ENCODE data around the gene SLC4A5.
"Not testable (repeated sequence)": the region's sequence is repeated elsewhere in the genome, so short reads cannot be mapped to it uniquely, and the experiment has no call there.

SLC4A5 gene

DNA sequence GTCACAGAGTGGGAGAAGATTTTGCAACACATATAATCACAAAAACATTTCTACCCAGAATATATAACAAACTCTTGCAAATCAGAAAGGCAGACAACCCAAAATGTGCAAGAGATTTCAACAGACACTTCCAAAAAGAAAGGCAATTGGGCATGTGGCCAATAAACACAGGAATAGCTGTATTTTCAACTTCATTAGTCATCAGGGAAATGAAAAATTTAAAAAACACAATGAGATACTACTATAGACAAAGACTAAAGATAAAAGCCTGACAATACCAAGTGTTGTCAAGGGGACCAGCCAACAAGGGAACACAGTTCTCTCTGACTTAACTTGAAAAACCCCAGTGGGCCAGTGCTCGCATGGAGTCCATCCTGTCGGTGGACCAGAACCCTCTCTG lies 104.3 kb downstream of the SLC4A5 start:
- Histone ChIP-seq H3K79me2 (ENCODE audit: control insufficient read depth, low read length) (no peaks in the 10 kb centered on the region), H3K36me3 (ENCODE audit: control insufficient read depth, low read length) (no peaks in the 10 kb centered on the region), H3K4me1 (ENCODE audit: control insufficient read depth, low read length) (no peaks in the 10 kb centered on the region), H3K4me2 (ENCODE audit: low read length) (no peak overlapping the region), H3K27ac (ENCODE audit: low read depth, low read length) (no peak overlapping the region), H3K9me2 (replicated peaks; ENCODE audit: control insufficient read depth, low read length) (no peaks in the 10 kb centered on the region), H3F3A (ENCODE audit: control insufficient read depth, insufficient read depth) (no peaks in the 10 kb centered on the region), H3K27me3 (ENCODE audit: control insufficient read depth, low read length) (peaks cover 7% of the 10 kb centered on the region; the same call in 1 of the 2 replicates), H3K9me3 (ENCODE audit: control insufficient read depth, insufficient read depth, low read length) (no peaks in the 10 kb centered on the region), H3K4me3 (ENCODE audit: low read length) (no peak overlapping the region), H4K20me1 (ENCODE audit: control insufficient read depth, insufficient read depth, low read depth, low read length) (no peaks in the 10 kb centered on the region)
- TF ChIP-seq EZH2phosphoT487 (IDR thresholded peaks at IDR 0.05; ENCODE audit: borderline replicate concordance, low read length) = no peak
- TF ChIP-seq, protein P1, sequence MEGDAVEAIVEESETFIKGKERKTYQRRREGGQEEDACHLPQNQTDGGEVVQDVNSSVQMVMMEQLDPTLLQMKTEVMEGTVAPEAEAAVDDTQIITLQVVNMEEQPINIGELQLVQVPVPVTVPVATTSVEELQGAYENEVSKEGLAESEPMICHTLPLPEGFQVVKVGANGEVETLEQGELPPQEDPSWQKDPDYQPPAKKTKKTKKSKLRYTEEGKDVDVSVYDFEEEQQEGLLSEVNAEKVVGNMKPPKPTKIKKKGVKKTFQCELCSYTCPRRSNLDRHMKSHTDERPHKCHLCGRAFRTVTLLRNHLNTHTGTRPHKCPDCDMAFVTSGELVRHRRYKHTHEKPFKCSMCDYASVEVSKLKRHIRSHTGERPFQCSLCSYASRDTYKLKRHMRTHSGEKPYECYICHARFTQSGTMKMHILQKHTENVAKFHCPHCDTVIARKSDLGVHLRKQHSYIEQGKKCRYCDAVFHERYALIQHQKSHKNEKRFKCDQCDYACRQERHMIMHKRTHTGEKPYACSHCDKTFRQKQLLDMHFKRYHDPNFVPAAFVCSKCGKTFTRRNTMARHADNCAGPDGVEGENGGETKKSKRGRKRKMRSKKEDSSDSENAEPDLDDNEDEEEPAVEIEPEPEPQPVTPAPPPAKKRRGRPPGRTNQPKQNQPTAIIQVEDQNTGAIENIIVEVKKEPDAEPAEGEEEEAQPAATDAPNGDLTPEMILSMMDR (IDR thresholded peaks at IDR 0.05; ENCODE audit: low read depth, low read length, poor library complexity, severe bottlenecking) = no peak

DNA sequence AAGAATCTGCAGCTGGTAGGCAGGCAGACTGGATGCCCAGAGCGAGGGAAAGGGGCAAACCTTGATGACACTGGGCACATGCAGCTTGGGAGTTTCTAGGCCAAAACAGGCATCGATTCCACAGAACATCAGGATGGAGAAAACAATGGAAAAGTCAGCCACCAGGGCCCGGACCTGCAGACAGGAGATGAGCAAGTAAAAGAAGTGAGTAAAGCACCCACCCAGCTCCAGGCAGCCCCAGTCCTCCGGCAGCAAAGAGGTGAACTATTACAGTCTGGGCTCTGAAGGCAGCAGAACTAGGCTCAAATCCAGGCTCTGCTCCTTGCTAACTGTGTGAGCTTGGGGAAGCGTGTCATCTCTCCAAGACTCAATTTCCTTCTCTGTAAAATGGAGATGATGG lies 108.2 kb downstream of the SLC4A5 start:
- Histone ChIP-seq H3K36me3 (ENCODE audit: control insufficient read depth, low read length) (no peaks in the 10 kb centered on the region), H3K9me2 (replicated peaks; ENCODE audit: control insufficient read depth, low read length) (no peaks in the 10 kb centered on the region)
- TF ChIP-seq EZH2phosphoT487 (IDR thresholded peaks at IDR 0.05; ENCODE audit: borderline replicate concordance, low read length) = no peak

DNA sequence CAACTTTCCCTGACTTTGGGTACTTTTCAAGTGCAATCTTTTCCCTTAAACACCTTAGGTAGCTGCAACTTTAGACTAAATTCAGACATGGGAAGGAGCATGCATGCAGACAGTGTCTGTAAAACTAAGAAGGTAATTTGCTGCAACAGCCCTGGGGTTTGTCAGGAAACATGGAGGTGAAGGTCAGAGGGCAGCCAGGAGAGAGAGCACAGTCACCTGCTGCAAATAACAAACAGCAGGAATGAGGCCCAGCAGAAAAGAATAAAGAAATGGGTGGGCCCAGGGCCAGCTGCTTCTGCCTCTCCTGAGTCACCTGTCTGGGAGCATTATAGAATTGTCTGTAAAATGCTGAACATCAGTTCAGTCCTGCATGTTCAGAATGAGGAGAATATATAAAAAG lies 109.6 kb downstream of the SLC4A5 start:
- H3K9me3 ChIP-seq (ENCODE audit: control insufficient read depth, insufficient read depth, low read length) = no peaks in the 10 kb centered on the region
- no peak overlapping the region for H3K4me2 ChIP-seq (ENCODE audit: low read length)
- H3K4me3 ChIP-seq (ENCODE audit: low read length) = no peak overlapping the region
- no peaks in the 10 kb centered on the region for H3K9me2 ChIP-seq (replicated peaks; ENCODE audit: control insufficient read depth, low read length)
- peaks cover 7% of the 10 kb centered on the region; the same call in 1 of the 2 replicates for H3K27me3 ChIP-seq (ENCODE audit: control insufficient read depth, low read length)
- no peaks in the 10 kb centered on the region for H3K79me2 ChIP-seq (ENCODE audit: control insufficient read depth, low read length)
- no peaks in the 10 kb centered on the region for H3F3A ChIP-seq (ENCODE audit: control insufficient read depth, insufficient read depth)
- H4K20me1 ChIP-seq (ENCODE audit: control insufficient read depth, insufficient read depth, low read depth, low read length) = no peaks in the 10 kb centered on the region
- TF ChIP-seq EZH2phosphoT487 (IDR thresholded peaks at IDR 0.05; ENCODE audit: borderline replicate concordance, low read length) = no peak
- TF ChIP-seq, protein P1 (IDR thresholded peaks at IDR 0.05; ENCODE audit: low read depth, low read length, poor library complexity, severe bottlenecking) = no peak
- H3K36me3 ChIP-seq (ENCODE audit: control insufficient read depth, low read length) = no peaks in the 10 kb centered on the region
- no peaks in the 10 kb centered on the region for H3K4me1 ChIP-seq (ENCODE audit: control insufficient read depth, low read length)
- H3K27ac ChIP-seq (ENCODE audit: low read depth, low read length) = no peak overlapping the region

More for the DNA sequence above, 108.2 kb downstream of the SLC4A5 start:
- Histone ChIP-seq H3K27me3 (ENCODE audit: control insufficient read depth, low read length) (peaks cover 7% of the 10 kb centered on the region; the same call in 1 of the 2 replicates), H3F3A (ENCODE audit: control insufficient read depth, insufficient read depth) (no peaks in the 10 kb centered on the region), H3K79me2 (ENCODE audit: control insufficient read depth, low read length) (no peaks in the 10 kb centered on the region), H3K4me1 (ENCODE audit: control insufficient read depth, low read length) (no peaks in the 10 kb centered on the region), H3K27ac (ENCODE audit: low read depth, low read length) (no peak overlapping the region), H3K4me3 (ENCODE audit: low read length) (no peak overlapping the region), H3K9me3 (ENCODE audit: control insufficient read depth, insufficient read depth, low read length) (no peaks in the 10 kb centered on the region), H4K20me1 (ENCODE audit: control insufficient read depth, insufficient read depth, low read depth, low read length) (no peaks in the 10 kb centered on the region), H3K4me2 (ENCODE audit: low read length) (no peak overlapping the region)

DNA sequence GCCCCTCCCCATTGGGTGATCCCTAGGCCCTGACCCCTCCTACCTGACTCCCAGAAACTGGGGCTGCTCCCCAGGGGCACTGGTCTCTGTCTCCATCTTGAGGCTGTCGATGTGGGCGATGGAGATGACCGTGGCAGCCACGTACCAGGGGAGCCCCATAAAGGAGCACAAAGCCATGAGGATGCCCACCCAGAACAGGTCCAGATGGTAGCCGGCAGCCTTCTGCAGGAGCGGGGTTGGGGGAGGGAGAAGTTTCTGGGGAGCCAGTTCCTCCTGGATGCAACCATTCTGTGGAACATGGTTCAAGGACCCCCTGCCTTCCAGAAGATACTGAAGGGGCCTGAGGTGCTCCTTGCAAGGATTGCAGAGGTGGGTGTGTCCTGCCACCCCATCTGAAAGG lies 110.8 kb downstream of the SLC4A5 start:
- H3K9me3 ChIP-seq (ENCODE audit: control insufficient read depth, insufficient read depth, low read length) = no peaks in the 10 kb centered on the region
- H3K4me3 ChIP-seq (ENCODE audit: low read length) = no peak overlapping the region
- TF ChIP-seq, protein P1 (IDR thresholded peaks at IDR 0.05; ENCODE audit: low read depth, low read length, poor library complexity, severe bottlenecking) = no peak
- TF ChIP-seq EZH2phosphoT487 (IDR thresholded peaks at IDR 0.05; ENCODE audit: borderline replicate concordance, low read length) = no peak
- H3K9me2 ChIP-seq (replicated peaks; ENCODE audit: control insufficient read depth, low read length) = no peaks in the 10 kb centered on the region
- H3K4me1 ChIP-seq (ENCODE audit: control insufficient read depth, low read length) = no peaks in the 10 kb centered on the region
- no peaks in the 10 kb centered on the region for H3F3A ChIP-seq (ENCODE audit: control insufficient read depth, insufficient read depth)
- H3K27me3 ChIP-seq (ENCODE audit: control insufficient read depth, low read length) = peaks cover 7% of the 10 kb centered on the region; the same call in 1 of the 2 replicates
- no peak overlapping the region for H3K4me2 ChIP-seq (ENCODE audit: low read length)
- no peaks in the 10 kb centered on the region for H3K79me2 ChIP-seq (ENCODE audit: control insufficient read depth, low read length)
- no peak overlapping the region for H3K27ac ChIP-seq (ENCODE audit: low read depth, low read length)
- H3K36me3 ChIP-seq (ENCODE audit: control insufficient read depth, low read length) = no peaks in the 10 kb centered on the region
- no peaks in the 10 kb centered on the region for H4K20me1 ChIP-seq (ENCODE audit: control insufficient read depth, insufficient read depth, low read depth, low read length)

DNA sequence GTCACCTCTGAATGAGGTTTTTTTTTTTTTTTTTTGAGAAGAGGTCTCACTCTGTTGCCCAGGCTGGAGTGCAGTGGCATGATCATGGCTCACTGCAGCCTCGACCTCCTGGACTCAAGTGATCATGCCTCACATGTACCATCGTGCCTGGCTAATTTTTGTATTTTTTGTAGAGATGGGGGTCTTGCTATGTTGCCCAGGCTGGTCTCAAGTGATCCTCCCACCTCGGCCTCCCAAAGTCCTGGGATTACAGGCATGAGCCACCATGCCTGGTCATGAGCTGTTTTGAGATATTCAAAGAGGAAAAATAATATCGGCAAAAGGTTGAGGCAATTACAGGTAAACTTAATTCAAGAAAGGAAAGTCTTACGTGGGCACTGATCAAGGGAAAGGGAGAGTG lies 113.4 kb downstream of the SLC4A5 start:
- H3K9me2 ChIP-seq (replicated peaks; ENCODE audit: control insufficient read depth, low read length); H4K20me1 ChIP-seq (ENCODE audit: control insufficient read depth, insufficient read depth, low read depth, low read length); H3K36me3 ChIP-seq (ENCODE audit: control insufficient read depth, low read length); H3K9me3 ChIP-seq (ENCODE audit: control insufficient read depth, insufficient read depth, low read length); H3K4me1 ChIP-seq (ENCODE audit: control insufficient read depth, low read length); H3K79me2 ChIP-seq (ENCODE audit: control insufficient read depth, low read length); H3K4me2 ChIP-seq (ENCODE audit: low read length); H3K27ac ChIP-seq (ENCODE audit: low read depth, low read length); H3K27me3 ChIP-seq (ENCODE audit: control insufficient read depth, low read length); H3K4me3 ChIP-seq (ENCODE audit: low read length); H3F3A ChIP-seq (ENCODE audit: control insufficient read depth, insufficient read depth): not testable (repeated sequence)

Data from DOHH2 (cell line).